K562 (cell line): ENCODE data around the gene SIGLEC6. TPM values are rescaled to one million over a fixed set of nuclear protein-coding genes. Genes with fewer than 3 reads are reported as not detected.

Experiments
- polyA plus RNA-seq, 8 experiments: library from polyadenylated mRNA; depleted of rRNA in 4 of 8; stranded (reverse) in 5 of 8; unstranded in 3 of 8; fragments of >200 nt; fragmentation: Nextera tagmentation in 2 of 8; fragmentation: Illumina TruSeq in 1 of 8; extraction: Ambion mirVana in 2 of 8; extraction: Trizol in 1 of 8; gene quantifications; 2 replicates each; pipeline versions ENCODE4 v1.2.1 to v1.2.3, GENCODE V29; 2011 to 2014; ENCODE audit warnings: inconsistent platforms in 1 of 8, missing spikeins in 1 of 8
- total RNA-seq, 7 experiments: library from RNA; depleted of rRNA in 6 of 7; stranded (reverse); fragments of >200 nt in 6 of 7; fragmentation: Illumina TruSeq in 2 of 7; extraction: Trizol in 2 of 7; gene quantifications; 2 replicates each; pipeline versions ENCODE4 v1.2.1 to v1.2.3, GENCODE V29; 2011 to 2021; ENCODE audit warnings: low replicate concordance in 1 of 7
- TF ChIP-seq, protein P1 (sequence below): fragments of 250-450 bp; sonication (Bioruptor Pico); IDR thresholded peaks from 2 replicates; pipeline ENCODE4 v1.5.0; 2021; ENCODE audit warnings: mild to moderate bottlenecking, moderate library complexity
- TF ChIP-seq, protein P2 (sequence below), 2 experiments: IDR thresholded peaks; 2 replicates each; pipeline ENCODE4 v1.6.1; 2012; ENCODE audit warnings: improper control_type of control experiment in 2 of 2, low read depth in 2 of 2, low read length in 2 of 2, borderline replicate concordance in 1 of 2

SIGLEC6 gene
- total and polyA plus RNA-seq, 9 of the 15 experiments (the other 6 are each of a cell fraction or from before 2014, with no cell fraction given) = 0.03 to 17.5 (median 0.71) TPM

DNA sequence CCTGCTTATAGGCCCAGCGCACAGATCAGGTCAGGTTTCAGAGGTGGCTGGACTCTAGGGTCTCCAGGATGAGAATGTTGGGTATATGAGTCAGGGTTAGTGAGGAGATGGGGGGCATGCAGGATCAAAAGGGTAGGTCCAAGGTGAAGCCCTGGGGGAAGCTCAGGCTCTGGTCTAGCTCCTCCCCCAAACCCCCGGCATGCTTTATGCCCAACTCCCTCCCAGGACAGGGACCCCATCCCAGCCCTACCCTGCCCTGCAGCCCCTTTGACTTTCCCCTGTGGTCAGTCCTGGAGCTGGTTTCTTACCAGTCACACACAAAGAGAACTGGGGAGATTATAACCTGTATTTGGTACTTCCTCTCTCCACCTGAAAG lies 62.9 kb downstream of the SIGLEC6 start (continued):
- TF ChIP-seq, protein P1, sequence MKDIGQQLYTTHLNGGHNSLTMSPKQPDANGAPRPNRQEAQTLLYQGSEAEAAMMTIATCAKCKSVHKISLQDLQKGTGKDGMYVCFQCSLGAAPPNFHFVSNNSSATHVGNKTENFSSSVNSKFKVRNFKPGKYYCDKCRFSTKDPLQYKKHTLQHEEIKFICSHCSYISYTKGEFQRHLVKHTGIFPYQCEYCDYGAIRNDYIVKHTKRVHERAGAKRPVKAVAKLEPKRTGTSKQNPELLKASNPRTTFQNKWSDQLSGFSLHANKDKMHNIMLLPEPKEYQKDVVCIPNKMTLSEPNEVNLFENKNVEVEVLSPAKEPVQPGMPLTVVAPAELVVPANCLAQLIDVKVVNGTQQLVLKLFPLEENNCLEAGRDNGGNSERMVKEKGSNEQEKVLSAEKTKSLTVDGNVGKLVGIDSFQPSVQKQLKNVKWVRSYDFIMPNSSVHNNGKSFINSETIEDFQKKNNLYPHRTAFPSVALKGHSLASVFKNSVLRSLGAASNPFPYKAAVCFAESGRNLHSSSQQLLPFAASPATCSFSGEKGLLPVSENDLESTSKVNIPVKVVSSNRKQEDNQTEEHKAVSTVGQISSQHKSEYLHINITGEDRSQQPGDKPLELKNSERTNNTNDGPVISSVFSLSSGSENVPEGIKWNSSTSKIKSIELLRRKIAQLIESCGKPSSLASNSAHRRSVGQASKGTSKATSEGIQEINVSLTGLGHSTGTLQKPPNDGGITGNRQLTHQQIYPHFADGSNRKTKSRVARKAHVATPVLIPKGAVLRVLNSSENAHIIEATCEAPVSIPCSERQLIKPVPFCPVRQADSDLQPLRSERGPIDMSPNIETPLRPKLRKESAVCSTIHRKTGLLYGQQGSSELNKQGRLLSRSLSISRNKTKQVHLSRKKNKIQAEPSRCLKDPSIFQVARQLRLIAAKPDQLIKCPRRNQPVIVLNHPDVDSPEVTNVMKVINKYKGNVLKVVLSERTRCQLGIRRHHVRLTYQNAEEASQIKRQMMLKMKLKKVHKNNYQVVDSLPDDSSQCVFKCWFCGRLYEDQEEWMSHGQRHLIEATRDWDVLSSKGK (CRISPR knock-in tag) = peak; percentile 49; the same call in 1 of the 2 replicates
- TF ChIP-seq, protein P2, sequence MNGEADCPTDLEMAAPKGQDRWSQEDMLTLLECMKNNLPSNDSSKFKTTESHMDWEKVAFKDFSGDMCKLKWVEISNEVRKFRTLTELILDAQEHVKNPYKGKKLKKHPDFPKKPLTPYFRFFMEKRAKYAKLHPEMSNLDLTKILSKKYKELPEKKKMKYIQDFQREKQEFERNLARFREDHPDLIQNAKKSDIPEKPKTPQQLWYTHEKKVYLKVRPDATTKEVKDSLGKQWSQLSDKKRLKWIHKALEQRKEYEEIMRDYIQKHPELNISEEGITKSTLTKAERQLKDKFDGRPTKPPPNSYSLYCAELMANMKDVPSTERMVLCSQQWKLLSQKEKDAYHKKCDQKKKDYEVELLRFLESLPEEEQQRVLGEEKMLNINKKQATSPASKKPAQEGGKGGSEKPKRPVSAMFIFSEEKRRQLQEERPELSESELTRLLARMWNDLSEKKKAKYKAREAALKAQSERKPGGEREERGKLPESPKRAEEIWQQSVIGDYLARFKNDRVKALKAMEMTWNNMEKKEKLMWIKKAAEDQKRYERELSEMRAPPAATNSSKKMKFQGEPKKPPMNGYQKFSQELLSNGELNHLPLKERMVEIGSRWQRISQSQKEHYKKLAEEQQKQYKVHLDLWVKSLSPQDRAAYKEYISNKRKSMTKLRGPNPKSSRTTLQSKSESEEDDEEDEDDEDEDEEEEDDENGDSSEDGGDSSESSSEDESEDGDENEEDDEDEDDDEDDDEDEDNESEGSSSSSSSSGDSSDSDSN (IDR thresholded peaks at IDR 0.05; ENCODE audit: borderline replicate concordance in 1 of 2, low read depth in 2 of 2, low read length in 2 of 2) = 0 out of 4 replicates have a peak, but pooled peaks of 1 of the 2 experiments have one; percentile 41
